GM19193 (cell line): ENCODE measurements around the gene PEX1.
"Not testable (repeated sequence)": the region's sequence is repeated elsewhere in the genome, so short reads cannot be mapped to it uniquely, and the experiment has no call there.

Experiments used
- POLR2A ChIP-seq: IDR thresholded peaks from 4 replicates; pipeline ENCODE4 v1.6.1; 2011; ENCODE audit not compliant: insufficient read depth, insufficient read length; ENCODE audit errors: extremely low read depth

PEX1 gene

DNA sequence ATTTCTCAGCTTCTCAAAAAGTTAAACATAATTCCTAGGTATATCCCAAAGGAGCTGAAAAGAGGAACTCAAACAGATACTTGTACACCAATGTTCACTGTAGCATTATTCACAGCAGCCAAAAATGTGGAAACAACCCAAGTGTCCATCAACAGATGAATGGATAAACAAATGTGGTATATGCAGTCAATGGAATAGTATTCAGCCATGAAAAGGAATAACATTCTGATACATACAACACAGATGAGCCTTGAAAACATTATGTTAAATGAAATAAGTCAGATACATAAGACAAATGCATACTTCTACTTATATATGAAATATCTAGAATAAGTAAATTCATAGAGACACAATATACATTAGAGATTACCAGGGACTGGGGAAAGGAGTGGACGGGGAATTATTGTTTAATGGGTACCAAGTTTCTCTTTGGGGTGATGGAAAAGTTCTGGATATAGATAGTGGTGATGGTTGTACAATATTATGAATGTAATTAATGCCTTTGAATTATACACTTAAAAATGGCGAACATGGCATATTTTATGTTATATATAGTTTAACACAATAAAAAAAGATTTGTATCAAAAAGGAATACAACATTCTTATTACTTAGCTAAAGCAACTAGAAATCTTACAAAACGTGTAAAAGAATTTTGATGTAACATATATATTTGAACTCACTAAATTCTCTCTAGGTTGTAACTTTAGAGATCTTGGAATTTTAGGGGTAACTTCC lies 15.0 kb downstream of the PEX1 start:
- no peak for TF ChIP-seq POLR2A

DNA sequence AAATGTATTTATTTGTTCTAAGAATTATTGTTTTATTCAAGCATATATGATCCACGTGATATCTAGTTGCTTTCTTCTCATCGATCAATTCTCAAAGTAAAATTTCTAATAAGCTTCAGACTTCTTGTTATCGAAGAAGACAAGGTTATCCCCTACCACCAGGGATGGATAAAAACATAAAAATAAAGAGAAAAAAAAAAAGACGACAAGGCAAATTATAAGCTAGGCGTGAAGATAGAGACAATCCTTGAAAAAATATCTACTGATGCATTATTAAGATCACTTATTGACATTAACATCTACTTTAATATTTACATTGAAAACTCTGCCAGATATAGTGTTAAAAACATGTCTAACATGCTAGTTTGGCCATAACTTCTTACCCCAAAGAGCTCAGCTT lies 19.4 kb downstream of the PEX1 start:
- no peak for TF ChIP-seq POLR2A

DNA sequence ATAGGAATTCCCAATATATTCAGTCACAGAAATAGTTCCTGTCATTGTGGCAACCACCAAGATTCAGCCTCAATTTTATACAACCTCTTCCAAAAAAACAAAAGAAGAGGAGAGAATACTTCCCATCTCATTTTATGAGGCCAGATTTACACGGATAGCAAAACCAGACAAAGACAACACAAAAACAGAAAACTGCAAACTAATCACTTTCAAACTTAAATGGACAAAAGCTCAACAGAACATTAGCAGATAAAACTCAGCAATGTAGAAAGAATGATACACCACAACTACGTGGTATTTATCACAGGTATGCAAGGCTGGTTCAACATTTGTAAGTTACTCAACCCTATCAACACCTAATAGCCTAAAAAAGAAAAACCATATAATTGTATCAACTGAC lies 22.0 kb downstream of the PEX1 start:
- no peak for TF ChIP-seq POLR2A

DNA sequence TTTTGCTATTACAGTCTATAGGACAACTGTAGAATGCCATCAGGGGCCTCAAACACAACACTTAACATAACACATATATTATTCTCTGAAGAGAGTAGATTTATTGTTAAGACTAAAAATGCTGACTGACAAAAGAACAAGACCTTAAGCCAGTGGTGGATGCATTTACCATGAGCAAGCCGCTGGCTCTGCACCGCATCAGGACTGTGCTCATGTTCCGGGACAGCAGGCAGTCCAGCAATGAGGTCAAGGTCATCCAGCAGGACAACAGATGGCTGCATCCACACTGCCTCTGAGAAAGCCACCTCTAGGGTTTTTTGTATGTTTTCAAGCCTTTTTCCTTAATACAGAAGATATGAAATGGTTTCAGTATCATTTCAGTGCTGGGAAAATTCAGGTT lies 23.8 kb downstream of the PEX1 start:
- TF ChIP-seq POLR2A, result no peak

DNA sequence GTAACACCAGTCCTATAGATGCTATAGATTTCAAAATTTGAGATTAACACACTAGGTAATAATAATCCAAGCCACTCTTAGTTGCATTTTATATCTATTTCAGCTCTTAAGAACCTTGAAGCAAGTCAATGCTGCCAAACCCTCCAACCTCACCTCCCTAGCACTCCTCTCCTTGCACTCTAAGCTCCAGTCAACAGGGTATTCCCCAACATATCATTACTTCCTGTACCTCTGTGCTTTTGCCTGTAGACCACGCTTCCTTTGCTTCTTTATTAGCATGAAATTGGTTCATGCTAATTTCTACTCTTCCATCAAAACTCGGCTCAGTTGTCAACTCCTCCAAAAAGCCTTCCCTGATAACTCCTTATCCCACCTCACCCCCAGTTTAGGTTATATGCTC lies 24.6 kb downstream of the PEX1 start:
- no peak for TF ChIP-seq POLR2A

DNA sequence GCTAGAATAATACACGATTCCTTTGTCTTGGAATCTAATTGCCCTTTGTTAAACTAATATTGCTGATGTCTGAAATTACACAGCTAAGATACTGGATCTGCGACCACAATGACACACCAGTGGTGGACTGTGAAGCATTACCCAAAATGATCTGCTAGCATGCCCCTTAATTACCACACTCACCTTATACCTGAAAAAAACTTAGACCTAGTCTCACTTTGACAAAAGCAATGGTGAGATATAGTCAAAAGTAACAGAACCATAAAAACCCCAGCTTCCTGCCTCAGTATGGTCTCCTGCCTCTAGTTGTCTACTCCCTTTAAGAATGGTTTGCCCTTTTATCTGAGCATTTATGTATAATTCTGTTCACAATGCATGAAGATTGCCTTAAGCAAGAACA lies 29.8 kb downstream of the PEX1 start:
- no peak for TF ChIP-seq POLR2A

DNA sequence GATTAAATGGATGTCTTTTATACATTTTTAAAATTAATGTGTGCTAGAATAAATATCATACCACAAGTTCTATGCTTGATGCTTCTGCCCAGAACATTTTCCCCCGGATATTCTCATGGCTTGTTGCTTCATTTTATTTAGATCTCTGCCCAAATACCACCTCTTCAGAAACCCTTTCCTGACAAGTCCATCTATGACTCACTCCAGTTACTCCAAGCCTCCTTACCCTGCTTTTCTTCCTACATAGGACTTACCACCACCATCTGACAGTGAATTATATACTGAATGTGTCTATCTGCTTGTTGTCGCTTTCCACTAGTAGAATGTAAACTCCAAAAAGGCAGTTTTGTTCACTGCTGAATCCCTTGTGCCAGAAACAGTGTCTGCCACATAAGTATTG lies 31.4 kb downstream of the PEX1 start:
- no peak for TF ChIP-seq POLR2A

DNA sequence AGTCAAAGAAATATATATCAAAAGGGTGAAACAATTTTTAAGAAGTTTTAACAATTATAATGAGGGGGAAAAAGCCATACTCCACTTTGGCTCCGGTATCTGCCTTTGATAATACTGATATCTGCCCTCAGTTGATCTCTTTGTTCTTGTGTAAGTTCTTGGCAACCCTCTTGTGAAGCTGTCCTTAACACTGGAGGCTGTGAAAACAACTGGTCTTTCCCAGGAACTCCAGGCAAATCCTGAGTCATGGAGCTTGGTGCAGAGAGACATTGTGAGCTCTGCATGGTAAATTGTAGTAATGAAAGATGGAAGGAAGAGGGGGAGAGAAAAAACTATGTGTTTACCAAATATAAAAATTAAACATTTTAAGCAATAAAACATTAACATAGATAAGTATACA lies 38.7 kb downstream of the PEX1 start:
- TF ChIP-seq POLR2A, result no peak

DNA sequence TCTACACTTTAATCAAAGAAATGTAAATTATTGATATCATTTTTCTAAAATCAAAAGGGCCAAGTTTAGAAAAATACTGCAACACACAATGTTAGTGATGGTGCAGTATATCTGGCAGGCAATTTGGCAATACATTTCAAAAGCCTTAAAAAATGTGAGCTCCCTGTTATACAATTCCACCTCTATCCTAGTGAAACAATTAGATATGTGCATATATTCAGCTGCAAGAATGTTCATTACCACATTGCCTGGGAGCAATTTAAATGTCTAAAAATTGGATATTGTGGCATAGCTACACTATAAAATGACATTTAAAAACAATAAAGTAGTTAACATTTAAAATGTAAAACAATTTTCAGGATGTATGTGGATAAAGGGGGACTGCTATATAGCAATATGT lies 40.5 kb downstream of the PEX1 start:
- no peak for TF ChIP-seq POLR2A

DNA sequence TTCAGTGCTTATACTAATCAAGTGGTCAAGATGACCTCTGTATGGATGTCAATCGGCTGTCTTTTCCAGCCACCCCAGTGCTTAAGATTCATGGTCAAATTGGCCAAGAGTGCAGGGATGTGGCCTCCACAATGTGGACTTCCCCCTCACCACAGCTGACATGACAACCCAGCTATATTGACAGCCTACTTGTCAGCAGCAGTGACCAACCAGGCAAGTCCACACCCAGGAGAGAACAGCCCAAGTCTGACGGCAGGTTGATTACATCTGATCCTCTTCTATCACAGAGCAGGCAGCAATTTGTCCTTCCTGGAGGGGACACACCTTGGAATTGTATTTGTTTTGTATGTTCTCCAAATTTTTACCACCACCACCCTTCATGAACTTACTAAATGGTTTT lies 42.3 kb downstream of the PEX1 start:
- TF ChIP-seq POLR2A, result no peak

DNA sequence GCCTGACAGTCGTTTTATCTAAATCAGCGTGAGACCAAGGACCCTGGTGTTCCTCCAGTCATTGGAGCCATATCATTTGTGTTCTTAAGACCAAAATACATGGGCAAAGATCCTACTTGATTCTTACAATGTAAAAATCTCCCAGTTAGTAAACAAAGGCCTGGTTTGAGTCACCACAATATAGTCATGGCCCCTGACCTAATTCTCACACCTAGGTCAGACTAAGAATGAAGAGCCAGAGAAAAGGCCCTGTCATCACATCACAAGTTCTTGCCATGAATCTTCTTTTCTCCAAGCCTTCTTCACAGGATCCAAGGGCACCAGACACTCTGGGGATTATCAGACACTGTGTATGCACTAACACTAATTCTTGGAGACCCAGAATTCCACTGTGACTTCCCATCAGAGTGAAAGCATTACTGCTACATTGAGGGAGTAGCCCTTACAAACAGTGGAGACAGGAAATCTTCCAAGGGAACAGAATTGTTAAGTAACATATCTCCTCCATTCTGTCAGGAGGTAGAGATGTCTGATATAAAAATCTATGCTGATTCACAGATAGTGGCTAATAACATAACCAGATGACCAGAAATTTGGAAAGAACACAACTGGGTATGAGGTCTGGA lies 42.9 kb downstream of the PEX1 start:
- no peak for TF ChIP-seq POLR2A

DNA sequence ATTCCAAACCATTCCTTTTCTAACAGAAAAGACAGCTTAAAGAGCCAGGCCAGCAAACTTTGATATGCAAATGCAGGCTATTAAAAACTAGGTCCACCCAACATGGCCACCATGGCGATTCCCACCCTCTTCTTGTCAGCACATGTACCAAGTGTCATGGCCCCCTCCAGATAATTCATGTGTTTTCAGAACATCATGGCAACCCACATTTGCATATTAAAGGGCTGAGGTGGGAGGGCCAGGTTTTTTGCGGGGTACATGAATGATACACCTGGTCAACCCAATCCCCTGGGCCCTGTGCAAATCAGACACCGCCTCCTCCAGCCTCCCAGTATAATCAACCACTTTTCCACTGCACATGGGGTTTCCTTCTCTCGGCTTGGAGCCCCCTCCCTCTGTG lies 49.6 kb downstream of the PEX1 start:
- no peak for TF ChIP-seq POLR2A

DNA sequence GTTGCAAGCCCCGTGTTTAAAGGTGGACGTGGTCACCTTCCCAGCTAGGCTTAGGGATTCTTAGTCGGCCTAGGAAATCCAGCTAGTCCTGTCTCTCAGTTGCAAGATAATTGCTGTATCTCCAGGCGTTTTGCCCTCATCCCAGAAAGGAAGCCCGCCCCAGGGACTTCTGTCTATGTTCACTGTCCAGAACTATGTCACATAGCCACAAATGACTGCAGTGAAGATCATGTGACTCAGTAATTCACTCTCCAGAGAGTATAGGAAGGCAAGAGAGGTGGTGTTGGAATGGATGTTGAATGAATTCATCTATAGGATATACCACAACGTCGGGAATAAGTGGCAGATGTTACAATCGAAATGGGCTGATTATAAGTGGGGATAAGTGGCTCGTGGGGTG lies 50.2 kb downstream of the PEX1 start:
- no peak for TF ChIP-seq POLR2A

DNA sequence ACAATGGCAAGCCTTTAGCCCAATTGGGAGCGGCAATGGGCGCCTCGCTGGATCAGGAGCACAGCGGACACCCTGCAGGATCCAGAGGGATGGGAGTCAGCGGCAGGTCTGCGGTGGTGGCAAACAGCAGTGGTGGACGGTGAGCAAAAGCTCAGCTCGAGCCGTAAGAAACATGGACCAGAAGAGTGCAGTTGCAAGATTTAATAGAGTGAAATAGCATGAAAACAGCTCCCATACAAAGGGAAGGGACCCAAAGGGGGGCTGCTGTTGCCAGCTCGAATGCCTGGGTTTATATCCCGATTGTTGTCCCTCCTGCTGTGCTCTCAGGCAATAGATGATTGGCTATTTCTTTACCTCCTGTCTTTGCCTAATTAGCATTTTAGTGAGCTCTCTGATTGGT lies 50.6 kb downstream of the PEX1 start, which contains the start of gene ERVW-1:
Gene ERVW-1 (minus strand): TSS at position 266 of the 400 bp plus-strand sequence. CDS start 7,565 bp downstream, outside the sequence.
- TF ChIP-seq POLR2A, result not testable (repeated sequence)

DNA sequence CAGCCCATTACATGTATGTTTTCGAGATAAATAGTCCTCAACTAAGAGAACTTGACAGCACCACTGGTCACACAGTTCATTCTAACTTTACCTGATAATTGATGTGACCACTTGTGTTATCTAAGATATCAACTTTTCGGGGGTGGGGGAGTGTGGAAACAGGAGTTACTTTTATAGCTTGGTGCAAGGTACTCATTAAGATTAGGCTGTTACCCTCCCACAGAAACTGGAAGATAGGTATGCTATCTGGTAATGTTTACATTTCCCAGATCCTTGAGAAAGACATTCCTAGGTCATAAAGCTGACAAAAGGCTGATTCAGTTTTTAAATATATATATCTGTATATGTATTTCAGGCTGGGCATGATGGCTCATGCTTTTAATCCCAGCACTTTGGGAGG lies 61.6 kb downstream of the PEX1 start:
- no peak for TF ChIP-seq POLR2A

DNA sequence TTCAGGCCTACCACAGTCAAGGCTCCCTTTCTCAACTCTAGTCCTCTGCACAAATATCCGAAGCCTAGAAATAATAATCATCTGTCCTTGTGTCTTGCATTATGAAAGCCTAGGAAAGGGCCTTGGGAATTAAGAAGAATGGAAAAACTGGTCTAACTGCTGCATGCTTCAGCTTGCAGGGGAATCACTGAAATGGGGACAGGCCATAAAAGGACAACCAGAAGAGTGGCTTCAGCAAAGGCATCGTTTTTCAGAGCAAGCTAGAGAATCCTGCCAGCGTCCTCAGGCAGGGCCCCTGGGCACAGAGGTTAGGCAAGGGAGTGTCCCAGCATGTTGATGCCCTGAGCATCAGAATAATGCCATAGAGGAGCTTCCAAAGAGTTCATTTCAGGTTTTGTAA lies 63.8 kb downstream of the PEX1 start:
- no peak for TF ChIP-seq POLR2A
